Stimulated activated CD4-positive, alpha-beta T cell treated with anti-CD3 and anti-CD28 coated beads, Interleukin-15, amount 100 ng/mL, for 1 hour (primary cell): ENCODE measurements around the gene IDE.
"Not testable (repeated sequence)": the region's sequence is repeated elsewhere in the genome, so short reads cannot be mapped to it uniquely, and the experiment has no call there.

ENCODE experiments used
- DNase-seq, 2 donors: peaks; one replicate each; pipeline ENCODE4 v3.0.0-alpha.2; 2020; ENCODE audit warnings: low read depth in 1 of 2, low spot score in 1 of 2

The IDE gene

DNA sequence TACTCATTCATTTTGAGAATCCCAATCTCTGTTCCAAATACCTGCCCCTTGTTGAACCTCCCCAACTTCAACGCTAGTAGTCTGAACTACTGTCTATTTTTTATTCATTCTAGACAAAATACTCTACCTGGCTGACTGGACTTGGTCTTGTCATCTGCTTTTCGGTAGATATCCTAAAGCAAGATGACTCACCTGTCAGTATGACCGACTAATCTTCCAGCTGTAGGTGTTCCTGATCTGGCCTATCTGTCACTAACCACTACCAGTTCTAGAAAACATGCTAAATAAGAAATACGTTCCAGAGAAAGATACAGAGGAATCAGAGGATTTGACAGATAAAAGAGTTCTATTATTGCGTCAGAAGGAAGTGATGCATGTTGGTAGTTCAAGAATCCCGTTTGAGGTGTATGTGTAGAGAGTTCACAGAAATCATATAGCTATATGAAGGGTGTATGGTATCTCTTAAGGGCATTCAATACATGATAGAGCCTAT lies 81.1 kb downstream of the IDE start:
- DNase-seq, result no peak

DNA sequence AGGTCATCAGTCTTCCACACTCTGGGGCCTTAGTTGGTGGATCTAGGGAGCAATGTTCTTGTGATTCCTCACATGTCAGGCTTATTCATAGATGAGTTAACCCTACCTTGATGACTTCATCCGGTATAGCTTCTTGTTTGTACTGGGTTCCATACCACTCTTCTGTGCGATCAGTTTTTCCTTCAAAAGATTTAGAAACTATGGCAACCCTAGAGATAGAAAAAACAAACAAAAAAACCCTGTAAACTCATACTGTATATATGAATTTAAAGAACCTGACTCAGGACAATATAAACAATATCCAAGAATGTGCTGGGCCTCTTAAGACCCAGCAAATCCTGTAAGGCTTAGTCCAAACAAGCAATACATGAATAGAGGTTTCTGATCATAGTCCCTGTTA lies 83.5 kb downstream of the IDE start:
- DNase-seq, result no peak

DNA sequence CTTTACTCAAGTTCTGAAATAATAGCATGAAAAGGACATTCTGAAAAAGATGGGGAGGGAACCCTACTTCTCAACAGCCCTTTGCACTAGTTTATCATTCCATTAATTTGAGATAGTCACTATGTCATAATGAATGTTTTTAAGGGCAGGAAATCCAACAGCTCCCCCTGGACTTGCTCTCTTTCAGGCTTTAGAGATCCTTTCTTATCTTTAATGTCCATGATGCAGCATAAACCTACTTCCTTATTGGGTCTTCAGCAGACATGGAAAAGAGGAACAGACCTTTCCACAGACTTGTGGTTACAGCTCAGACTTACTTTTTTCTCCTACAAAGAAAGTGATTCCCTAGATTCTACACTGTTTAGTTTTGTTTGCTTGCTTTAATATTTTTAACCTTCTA lies 87.3 kb downstream of the IDE start:
- DNase-seq, result no peak

DNA sequence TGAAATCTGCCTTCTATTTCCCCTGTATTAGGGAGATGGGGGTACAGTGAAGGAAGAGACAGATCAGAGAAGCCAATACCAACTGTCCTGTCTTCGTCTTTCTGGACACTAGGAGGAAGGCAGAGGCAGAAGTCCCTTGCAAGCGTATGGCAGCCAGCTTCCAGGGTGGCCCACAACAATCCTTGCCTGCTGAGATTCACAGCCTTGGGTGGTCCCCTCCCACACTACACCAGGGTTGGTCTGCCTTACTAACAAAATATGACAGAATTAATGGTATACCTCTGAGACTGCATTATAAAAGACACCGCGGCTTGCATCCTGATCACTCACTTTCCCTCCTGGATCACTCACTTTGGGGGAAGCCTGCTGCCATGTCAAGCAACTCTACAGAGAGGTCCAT lies 90.4 kb downstream of the IDE start:
- no peak for DNase-seq

DNA sequence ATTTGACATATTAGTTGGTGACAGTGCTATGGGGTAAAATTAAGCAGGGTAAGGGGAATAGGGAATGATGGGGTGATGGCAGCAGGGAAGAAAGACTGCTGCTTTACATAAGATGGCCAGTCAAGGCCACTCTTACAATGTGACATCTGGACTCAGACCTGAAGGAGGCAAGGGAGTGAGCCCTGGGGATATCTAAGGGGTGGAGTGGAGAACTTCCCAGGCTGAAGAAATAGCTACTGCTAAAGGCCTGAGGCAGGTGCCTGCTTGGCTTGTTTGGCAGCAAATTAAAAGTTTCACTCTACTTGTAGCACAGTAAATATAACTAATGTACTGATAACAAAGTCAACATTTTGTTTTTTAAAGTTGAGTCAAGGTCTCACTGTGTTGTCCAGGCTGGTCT lies 93.5 kb downstream of the IDE start:
- DNase-seq, result no peak

DNA sequence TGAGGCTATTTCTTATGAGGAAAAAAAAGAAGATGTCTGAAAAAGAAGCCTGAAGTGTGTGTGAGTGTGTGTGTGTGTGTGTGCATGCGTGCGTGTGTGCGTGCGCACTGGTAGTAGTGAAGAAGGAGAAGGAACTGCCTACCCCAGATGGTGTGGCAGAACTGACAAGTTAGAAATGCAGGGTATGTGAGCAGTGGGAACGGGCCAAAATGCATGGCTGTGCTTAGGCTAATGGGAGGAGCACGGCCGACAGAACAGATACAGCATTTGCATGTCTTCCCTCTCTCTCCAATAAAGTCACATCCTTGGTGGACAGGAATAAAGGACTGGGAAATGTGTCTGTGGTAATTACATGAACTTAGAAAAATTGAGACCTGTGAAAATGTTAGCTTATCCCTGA lies 94.3 kb downstream of the IDE start:
- DNase-seq, result no peak

DNA sequence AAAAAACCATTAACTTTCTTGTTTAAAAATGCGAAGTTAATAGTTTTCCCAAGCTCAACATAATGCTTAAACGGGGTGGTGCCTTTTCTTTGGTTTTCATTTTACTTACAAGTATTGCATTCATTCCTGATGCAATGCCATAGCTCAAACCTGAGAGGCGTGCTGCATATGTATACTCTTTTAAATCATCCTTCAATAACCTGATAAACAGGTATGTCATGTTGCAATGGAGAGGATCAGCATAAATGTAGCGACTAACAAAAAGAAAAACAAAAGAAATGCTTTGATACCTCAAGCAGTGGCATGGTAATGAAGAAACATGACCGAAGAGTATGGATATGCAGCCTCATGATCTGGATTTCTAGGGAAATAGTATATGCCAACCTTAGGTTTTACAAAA lies 95.4 kb downstream of the IDE start:
- no peak for DNase-seq

DNA sequence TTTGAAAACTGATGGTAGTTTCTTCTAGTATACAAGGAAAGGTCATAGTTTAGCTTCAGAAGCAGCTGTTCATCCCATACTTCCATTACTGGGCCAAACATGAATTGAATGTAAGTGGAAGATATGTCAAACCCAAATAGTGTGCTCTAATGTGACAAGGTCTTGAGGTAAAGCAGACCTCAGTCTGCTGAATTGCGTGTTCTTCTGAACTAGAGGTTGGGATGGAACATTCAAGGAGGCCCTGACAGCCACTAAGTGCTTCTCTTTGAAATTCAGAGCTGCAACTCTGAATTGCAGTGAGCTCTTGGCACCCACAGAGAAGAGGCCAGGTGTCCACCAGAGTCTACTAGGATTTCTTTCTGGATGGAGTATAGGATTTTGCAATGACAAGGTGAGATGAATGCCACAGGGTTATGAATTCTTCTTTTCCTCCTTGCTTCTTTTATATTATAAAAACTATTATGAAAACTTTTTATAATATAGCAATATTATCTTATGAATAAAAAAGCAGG lies 98.5 kb downstream of the IDE start:
- no peak for DNase-seq

DNA sequence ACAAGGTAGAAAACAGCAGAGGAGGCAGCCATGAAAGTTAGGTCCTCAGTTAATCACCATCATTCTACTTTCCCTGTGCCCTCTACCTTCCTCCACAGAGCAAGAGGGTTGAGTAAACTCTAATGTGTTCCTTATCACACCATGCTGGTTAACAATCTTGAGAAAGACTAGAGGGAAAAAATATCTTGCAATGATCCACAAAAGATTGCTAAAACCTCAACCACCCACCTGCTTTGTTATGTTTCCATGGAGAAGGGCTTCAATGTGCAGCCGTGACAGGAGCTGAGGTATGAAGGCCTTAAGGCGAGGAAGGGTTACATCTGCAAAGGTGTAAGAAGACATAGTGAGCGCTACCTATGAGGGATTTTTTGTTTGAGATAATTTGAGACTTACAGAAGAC lies 103.9 kb downstream of the IDE start:
- DNase-seq, result no peak

DNA sequence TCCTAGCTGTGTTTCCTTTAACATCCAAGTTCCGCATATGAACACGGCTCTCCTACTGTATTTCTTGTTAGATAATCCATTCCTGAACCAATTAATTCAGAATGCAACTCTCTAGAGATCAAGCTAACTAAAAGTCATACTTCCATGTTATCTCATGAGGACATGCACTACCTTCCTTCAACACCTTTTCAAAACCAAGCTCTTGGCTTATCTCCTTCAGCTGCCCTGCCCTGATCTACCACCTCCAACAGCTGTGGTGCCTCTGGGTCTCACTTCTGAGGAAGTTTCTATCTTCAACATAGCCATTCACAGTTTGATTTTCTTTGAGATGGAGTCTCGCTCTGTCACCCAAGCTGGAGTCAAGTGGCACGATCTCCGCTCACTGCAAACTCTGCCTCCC lies 109.5 kb downstream of the IDE start:
- no peak for DNase-seq

DNA sequence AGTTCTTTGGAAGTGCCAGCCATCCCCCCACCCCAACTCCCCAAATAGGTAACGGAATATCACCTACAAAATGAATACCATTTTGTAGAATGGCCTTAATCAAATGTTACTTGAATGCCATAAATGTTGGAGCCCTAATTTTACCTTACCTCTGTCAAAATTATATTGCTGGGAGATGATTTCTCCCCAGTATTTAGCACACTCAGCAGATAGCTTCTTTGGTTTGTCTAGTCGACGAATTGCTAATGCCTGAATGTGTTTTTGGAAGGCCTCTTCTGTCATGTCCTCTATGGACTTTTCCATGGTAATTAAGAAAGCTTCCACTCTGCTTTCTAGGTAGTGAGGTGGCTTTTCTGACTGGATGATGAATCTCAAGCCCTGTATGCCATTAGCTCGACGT lies 110.3 kb downstream of the IDE start:
- no peak for DNase-seq

DNA sequence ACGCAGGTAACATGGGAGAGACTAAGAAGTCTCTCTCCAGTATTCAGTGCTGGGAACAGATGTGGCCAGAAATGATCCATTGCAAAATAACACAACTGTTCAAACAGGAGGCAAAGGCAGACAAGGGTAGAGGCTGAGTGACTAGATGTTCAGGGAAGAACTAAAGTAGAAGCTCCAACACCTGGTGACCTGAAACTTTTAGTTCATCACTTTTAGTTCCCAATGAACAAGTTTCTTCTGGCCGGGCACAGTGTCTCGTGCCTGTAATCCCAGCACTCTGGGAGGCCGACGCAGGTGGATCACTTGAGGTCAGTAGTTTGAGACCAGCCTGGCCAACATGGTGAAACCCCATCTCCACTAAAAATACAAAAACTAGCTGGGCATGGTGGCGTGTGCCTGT lies 118.9 kb downstream of the IDE start:
- not testable (repeated sequence) for DNase-seq

DNA sequence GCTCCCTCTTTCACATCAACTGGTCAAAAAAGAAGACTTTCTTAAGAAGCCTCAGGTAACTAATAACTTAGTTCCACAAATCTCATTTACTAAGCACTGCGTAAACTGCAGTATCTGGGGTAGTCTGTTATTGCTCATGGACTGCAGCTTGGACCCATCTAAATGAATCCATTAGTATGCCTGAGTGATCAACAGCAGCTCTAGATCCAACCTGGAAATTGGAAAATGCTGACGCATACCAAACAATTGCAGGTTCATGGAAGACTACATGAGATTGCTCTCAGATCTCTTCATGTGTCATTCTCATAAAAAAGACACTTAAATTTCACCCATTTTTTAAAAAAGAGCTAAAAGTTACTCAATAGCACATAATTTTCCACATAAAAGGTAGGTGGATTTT lies 121.6 kb downstream of the IDE start:
- DNase-seq, result no peak

DNA sequence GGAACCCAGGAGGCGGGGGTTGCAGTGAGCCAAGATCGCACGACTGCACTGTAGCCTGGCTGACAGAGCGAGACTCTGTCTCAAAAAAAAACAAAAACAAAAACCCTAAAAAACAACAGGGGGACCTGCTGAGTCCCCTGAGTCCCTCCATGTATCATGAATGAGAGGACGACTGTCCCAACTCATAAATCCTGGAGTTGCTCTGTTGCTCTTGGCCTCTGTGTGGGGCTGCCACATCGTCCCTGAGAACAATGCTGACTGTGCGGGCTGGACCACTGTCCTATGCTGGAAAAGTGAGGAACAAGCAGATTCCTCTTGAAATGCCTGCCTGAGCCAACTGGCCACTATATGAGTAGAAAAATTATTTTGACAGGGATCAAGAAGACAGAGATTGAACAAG lies 122.5 kb downstream of the IDE start:
- no peak for DNase-seq

DNA sequence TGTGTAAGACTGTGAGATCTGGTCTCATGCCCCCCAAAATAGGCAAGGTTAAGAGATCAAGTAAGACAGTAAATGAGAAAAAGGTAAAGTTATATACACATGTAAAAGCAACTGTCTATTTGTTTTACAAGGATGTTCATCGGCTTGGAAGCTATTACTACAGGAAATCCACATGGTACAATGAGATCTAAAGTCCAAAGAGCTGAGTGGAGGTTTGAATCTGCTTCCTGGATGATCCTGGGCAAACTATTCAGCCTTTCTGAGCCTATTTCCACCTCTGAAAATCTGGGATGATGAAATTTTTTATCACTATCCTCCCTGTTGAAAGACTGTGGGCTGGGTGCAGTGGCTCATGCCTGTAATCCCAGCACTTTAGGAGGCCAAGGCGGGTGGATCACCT lies 123.0 kb downstream of the IDE start:
- no peak for DNase-seq

DNA sequence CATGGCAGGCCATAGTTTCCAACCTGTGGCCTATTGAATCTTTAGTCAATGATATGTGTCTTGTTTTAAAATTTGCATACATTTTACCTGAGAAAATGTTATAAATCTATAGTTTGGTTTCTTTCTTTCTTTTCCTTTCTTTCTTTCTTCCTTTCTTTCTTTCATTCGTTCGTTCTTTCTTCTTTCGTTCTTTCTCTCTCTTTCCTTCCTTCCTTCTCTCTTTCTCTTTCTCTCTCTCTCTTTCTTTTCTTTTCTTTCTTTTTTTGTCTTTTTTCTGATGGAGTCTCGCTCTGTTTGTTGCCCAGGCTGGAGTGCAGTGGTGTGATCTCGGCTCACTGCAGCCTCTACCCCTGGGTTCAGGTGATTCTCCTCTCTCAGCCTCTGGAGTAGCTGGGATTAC lies 133.3 kb downstream of the IDE start:
- no peak for DNase-seq

DNA sequence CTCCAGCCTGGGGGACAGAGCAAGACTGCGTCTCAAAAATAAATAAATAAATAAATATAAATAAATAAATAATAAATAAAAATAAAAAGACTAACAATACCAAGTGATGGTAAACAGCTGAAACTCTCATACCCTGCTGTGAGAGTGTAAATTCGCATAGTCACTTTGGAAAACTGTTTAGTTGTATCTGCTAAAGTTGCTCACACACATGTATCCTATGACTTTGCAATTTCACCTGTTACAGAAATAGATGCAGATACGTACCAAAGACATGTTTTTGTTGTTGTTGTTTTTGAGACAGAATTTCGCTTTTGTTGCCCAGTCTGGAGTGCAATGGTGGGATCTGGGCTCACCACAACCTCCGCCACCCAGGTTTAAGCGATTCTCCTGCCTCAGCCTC lies 135.7 kb downstream of the IDE start:
- DNase-seq, result no peak

DNA sequence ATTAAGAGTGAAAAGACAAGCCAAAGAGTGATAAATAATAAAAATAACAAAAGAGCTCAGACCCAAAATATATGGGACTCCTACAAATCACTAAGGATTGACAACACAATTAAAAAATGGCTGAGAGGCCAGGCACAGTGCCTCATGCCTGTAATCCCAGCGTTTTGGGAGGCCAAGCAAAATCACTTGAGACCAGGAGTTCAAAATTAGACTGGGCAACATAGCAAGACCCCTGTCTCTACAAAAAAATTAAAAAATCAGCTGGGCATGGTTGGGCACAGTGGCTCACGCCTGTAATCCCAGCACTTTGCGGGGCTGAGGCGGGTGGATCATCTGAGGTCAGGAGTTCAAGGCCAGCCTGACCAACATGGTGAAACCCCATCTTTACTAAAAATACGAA lies 137.3 kb downstream of the IDE start:
- DNase-seq, result no peak

DNA sequence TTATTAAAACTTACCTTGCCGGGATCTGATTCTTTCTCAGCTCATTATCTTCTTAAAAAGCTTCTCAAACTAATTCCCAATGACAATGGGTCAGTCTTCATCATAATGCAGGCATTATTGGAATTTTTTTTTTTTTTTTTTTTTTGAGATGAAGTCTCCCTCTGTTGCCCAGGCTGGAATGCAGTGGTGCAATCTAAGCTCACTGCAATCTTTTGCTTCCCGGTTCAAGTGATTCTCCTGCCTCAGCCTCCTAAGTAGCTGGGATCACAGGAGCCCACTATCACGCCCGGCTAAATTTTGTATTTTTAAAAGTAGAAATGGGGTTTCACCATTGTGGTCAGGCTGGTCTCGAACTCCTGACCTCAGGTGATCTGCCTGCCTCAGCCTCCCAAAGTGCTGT lies 137.8 kb downstream of the IDE start:
- DNase-seq, result not testable (repeated sequence)

DNA sequence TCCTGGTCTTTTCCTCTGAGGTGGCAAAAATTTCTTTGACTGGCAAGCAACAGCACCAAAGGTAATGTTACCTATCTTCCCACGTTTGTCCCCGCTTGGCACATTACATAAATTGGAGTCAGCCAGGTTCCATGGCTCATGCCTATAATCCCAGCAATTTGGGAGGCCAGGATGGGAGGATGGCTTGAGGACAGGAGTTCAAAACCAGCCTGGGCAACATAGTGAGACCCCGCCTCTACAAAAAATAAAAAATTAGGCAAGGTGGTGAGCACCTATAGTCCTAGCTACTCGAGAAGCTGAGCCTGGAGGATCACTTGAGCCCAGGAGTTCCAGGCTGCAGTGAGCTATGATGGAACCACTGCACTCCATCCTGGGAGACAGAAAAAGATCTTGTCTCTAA lies 139.5 kb downstream of the IDE start:
- no peak for DNase-seq

DNA sequence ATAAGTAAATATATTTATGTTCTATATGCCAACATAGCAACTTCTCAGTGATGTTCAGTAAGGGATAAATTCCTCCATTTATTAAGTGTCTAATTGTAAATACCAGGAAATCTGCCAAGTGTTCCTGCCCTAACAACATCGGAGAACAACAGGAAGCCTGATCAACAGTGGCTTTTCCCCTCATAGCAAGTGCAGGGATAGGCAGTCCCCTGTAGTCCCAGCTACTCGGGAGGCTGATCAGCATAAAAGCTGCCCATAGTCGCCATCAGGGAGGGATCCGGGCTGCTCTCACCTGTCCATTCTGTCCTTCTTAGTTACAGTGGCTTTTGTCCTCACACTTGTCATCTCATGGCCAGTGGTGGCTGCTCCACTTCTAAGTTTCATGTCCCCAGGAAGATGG lies 141.3 kb downstream of the IDE start:
- DNase-seq, result no peak

DNA sequence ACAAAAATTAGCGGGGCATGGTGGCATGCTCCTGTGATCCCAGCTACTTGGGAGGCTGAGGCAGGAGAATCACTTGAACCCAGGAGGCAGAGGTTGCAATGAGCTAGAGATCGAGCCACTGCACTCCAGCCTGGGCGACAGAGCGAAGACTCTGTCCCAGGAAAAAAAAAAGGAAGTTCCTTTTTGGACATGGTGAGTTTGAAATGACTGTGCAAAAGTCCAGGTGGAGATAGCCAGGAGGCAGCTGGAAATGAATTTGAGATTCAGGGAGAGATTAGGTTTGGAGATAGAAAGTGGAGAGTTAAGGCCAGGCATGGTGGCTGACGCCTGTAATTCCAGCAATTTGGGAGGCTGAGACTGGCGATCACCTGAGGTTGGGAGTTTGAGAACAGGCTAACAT lies 143.8 kb downstream of the IDE start:
- no peak for DNase-seq

DNA sequence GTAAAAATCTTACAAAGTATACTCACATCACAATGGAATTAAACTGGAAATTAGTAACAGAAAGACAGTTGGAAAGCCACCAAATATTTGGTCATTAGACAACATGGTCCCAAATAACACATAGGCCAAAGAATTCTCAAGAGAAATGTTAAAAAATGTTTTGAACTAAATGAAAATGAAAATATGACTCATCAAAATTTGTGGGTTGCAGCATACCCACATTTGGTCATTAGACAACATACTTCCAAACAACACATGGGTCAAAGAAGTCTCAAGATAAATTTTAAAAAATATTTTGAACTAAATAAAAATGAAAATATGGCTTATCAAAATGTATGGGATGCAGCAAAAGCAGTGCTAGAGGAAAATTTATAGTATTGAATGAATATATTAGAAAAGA lies 152.3 kb downstream of the IDE start:
- DNase-seq, result no peak
